Kidney (tissue), 14 donors: ENCODE results near the gene HOXC5. TPM values are rescaled to one million over a fixed set of nuclear protein-coding genes. Genes with fewer than 3 reads are reported as not detected.

ENCODE experiments used
- DNase-seq, 5 donors: peaks; one replicate each; pipeline ENCODE4 v3.0.0-alpha.2; 2013 to 2020
- FAIRE-seq: peaks from 2 replicates; lab custom pipeline; 2012; peaks lifted over from hg19 to GRCh38; lab: Jason Lieb, UNC
- H3K27ac ChIP-seq, 2 donors: one replicate each; pipeline ENCODE4 v1.7.0; 2013; ENCODE audit warnings: low read depth in 2 of 2, low read length in 2 of 2, inconsistent platforms in 1 of 2
- H3K27me3 ChIP-seq: one replicate; pipeline ENCODE4 v1.7.1; 2013; ENCODE audit warnings: low read length, inconsistent platforms; ENCODE audit not compliant: control insufficient read depth, insufficient read depth
- H3K36me3 ChIP-seq, 3 donors: one replicate each; pipeline versions ENCODE4 v1.7.0 to v1.7.1; 2013; ENCODE audit warnings: low read length in 3 of 3, control low read depth in 1 of 3, inconsistent platforms in 1 of 3; ENCODE audit not compliant: insufficient read depth in 3 of 3, control insufficient read depth in 2 of 3
- H3K4me1 ChIP-seq, 3 donors: one replicate each; pipeline versions ENCODE4 v1.7.0 to v1.7.1; 2013; ENCODE audit warnings: low read length in 3 of 3, inconsistent platforms in 1 of 3, low read depth in 1 of 3; ENCODE audit not compliant: control insufficient read depth in 2 of 3, insufficient read depth in 2 of 3
- H3K4me3 ChIP-seq, 3 donors: one replicate each; pipeline versions ENCODE4 v1.7.0 to v1.8.1; 2013; ENCODE audit warnings: low read length in 3 of 3, control low read depth in 1 of 3, inconsistent platforms in 1 of 3
- H3K9ac ChIP-seq, 3 donors: one replicate each; pipeline versions ENCODE4 v1.7.0 to v1.7.1; 2013; ENCODE audit warnings: low read length in 3 of 3, control low read depth in 1 of 3, inconsistent platforms in 1 of 3
- H3K9me3 ChIP-seq, 3 donors: one replicate each; pipeline versions ENCODE4 v1.7.0 to v1.7.1; 2013; ENCODE audit warnings: low read length in 3 of 3, control low read depth in 1 of 3, inconsistent platforms in 1 of 3; ENCODE audit not compliant: control insufficient read depth in 2 of 3, insufficient read depth in 1 of 3
- intact Hi-C: fragments of 100-400 bp; cut with DNase I; formaldehyde crosslinking; loops from one replicate; pipeline ENCODE4 v1.11.1; 2022
- polyA plus RNA-seq: library from polyadenylated mRNA; stranded (reverse); fragments of 350-450 nt; fragmentation: Illumina TruSeq; extraction: RNeasy Lipid Tissue Mini Kit (QIAGEN cat#74804); gene quantifications from one replicate; pipeline ENCODE4 v1.2.3, GENCODE V29; 2014; ENCODE audit warnings: low read depth, low replicate concordance; ENCODE audit not compliant: insufficient read depth
- total RNA-seq: library from RNA; stranded (reverse); fragmentation: NEBNext Ultra II Directional; extraction: Animal tissue kit (Norgen Biotek cat#: 25700); gene quantifications from one replicate; pipeline ENCODE4 v1.2.1, GENCODE V29; 2021
- TF ChIP-seq, protein P1 (sequence below): IDR thresholded peaks from 3 replicates; pipeline ENCODE4 v1.5.1; 2012; ENCODE audit warnings: mild to moderate bottlenecking, moderate library complexity, borderline replicate concordance; ENCODE audit not compliant: insufficient read depth; ENCODE audit errors: extremely low read depth
- donor health status: control.
- donor health status: control.
- donor health status: control.
- donor health status: control.
- donor health status: control.
- donor health status: DM: yes; HTN: yes; CAD: no.
- donor health status: Normal renal cell carcinoma (clear cell type).

The HOXC5 gene
- total and polyA plus RNA-seq, 2 donors from 2014 or later = 0.24 to 4.8 TPM

DNA sequence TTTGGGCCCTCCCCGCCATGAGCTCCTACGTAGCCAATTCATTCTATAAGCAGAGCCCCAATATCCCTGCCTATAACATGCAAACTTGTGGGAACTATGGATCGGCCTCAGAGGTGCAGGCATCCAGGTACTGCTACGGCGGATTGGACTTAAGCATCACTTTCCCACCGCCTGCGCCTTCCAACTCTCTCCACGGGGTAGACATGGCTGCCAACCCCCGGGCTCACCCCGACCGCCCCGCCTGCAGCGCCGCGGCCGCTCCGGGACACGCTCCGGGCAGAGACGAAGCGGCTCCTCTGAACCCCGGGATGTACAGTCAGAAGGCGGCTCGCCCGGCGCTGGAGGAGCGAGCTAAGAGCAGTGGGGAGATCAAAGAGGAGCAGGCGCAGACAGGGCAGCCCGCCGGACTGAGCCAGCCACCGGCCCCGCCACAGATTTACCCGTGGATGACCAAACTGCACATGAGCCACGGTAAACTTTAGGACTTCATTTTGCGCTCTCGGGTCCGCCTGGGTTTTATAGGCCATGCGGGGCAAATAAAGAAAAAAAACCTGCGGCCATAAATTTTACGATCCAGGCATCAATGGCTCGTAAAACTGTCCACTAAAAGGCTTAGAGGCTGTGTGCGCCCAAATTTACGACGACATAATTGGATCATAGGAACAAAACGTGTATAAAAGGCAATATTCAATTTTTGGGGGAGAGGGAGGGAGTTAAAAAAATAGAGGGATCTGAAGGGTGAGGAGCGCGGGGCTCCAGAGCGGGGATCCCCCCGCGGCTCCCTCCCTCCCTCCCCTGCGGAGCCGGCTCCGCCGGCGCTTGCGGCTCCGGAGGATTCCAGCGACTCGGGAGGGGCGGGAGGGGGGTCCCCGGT lies 493 bp downstream of the HOXC5 start:
- peaks cover under 1 to 29% (median 19%) of the 10 kb centered on the region in 3 donors for H3K4me1 ChIP-seq
- H3K27me3 ChIP-seq = no peaks in the 10 kb centered on the region
- H3K36me3 ChIP-seq = peaks cover 0 to 4% (median 0%) of the 10 kb centered on the region in 3 donors
- FAIRE-seq = no peak
- peak overlapping the region in 1 of 3 donors; percentile 55 for H3K9ac ChIP-seq
- peak overlapping the region; percentile 3 to 61 (median 51) for H3K4me3 ChIP-seq
- DNase-seq = peak; percentile 90 to 96 (median 92)
- TF ChIP-seq, protein P1, sequence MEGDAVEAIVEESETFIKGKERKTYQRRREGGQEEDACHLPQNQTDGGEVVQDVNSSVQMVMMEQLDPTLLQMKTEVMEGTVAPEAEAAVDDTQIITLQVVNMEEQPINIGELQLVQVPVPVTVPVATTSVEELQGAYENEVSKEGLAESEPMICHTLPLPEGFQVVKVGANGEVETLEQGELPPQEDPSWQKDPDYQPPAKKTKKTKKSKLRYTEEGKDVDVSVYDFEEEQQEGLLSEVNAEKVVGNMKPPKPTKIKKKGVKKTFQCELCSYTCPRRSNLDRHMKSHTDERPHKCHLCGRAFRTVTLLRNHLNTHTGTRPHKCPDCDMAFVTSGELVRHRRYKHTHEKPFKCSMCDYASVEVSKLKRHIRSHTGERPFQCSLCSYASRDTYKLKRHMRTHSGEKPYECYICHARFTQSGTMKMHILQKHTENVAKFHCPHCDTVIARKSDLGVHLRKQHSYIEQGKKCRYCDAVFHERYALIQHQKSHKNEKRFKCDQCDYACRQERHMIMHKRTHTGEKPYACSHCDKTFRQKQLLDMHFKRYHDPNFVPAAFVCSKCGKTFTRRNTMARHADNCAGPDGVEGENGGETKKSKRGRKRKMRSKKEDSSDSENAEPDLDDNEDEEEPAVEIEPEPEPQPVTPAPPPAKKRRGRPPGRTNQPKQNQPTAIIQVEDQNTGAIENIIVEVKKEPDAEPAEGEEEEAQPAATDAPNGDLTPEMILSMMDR = peak; percentile 7
- H3K9me3 ChIP-seq = no peaks in the 10 kb centered on the region
- peak overlapping the region in 1 of 2 donors; percentile 37 for H3K27ac ChIP-seq
- intact Hi-C loops = loop anchor here (10.0 kb wide), 1 partner anchor 101 kb away; no protein-coding TSS in a partner anchor

DNA sequence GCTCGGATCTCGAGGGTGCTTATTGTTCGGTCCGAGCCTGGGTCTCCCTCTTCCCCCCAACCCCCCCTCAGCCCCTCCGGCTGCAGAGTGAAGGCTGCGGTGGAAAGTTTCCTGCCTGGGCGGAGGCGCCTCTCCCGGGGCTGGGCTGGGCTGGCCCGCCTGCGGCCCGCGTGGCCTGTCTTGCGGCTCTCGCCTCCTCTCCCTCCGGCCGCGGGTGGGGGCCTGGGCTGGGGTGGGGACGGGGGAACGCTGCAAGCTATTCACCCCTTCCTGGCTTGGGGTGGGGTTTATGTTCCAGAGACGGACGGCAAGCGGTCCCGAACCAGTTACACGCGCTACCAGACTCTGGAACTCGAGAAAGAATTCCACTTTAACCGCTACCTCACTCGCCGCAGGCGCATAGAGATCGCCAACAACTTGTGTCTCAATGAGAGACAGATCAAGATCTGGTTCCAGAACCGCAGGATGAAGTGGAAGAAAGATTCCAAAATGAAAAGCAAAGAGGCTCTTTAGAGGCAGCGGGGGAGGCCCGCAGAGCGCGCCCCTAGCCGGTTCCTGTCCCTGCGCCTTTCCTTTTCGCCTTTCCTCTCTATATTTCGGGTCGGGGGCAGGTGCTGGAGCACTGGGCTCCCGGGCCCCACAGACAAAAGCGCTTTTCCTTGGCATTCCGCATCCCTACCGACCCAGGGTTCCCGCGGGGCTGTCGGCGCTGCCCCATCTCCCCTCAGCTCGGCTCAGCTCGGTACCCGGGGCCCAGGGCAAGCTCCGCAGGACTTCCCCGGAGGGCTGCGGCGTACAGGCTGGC lies 1.3 kb downstream of the HOXC5 start:
- H3K4me1 ChIP-seq = peaks cover 0 to 33% (median 22%) of the 10 kb centered on the region in 3 donors
- intact Hi-C loops = loop anchor here (10.0 kb wide), 1 partner anchor 101 kb away; no protein-coding TSS in a partner anchor
- TF ChIP-seq, protein P1 = no peak
- H3K27ac ChIP-seq = no peak overlapping the region
- H3K4me3 ChIP-seq = no peak overlapping the region
- H3K27me3 ChIP-seq = no peaks in the 10 kb centered on the region
- H3K9me3 ChIP-seq = no peaks in the 10 kb centered on the region
- no peak overlapping the region for H3K9ac ChIP-seq
- DNase-seq (peak in 3 of 5 donors; percentile 71 to 83 (median 77)), FAIRE-seq (no peak)
- H3K36me3 ChIP-seq = peaks cover 0 to 4% (median 0%) of the 10 kb centered on the region in 3 donors

DNA sequence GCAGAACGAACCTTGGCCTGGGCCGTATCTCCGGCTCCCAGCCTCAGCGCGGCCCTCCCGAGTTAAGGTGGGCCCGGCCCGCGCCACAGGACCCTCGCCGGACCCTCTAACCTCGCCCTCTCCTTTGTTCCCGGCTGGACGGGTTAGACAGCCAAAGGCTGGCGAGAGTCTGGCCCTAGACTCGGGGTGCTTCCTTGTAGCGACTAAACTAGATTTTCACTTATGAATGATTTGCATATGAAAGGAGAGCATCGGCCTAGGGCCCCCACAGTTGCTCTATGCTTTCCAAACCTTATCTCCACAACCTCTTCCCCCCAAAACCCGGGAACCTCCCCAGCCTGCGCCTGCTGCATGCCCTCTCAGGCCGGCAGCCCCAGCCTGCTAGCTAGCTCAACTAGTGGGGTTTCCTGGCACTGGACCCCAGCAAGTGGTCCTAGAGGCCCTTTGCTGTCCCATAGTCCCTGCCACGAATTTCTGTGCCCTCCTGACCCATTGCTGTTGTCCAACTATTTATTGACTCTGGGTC lies 2.0 kb downstream of the HOXC5 start:
- no peak for FAIRE-seq
- TF ChIP-seq, protein P1 = no peak
- Histone ChIP-seq H3K36me3 (peaks cover 0 to 2% (median 0%) of the 10 kb centered on the region in 3 donors), H3K4me3 (no peak overlapping the region), H3K9me3 (no peaks in the 10 kb centered on the region), H3K4me1 (peaks cover 5 to 40% (median 25%) of the 10 kb centered on the region in 3 donors), H3K27ac (no peak overlapping the region), H3K27me3 (no peaks in the 10 kb centered on the region), H3K9ac (peak overlapping the region in 1 of 3 donors; percentile 4)
- peak in 1 of 5 donors; percentile 62 for DNase-seq
- intact Hi-C loops = loop anchor here (10.0 kb wide), 1 partner anchor 100 kb away; no protein-coding TSS in a partner anchor
